Keratinocyte (primary cell): Measurements from ENCODE around the gene SIGLEC14. TPM values are rescaled to one million over a fixed set of nuclear protein-coding genes. Genes with fewer than 3 reads are reported as not detected.

Experiments used
- DNase-seq: peaks from one replicate; pipeline ENCODE4 v3.0.0-alpha.2; 2011; ENCODE audit warnings: low read depth, missing footprints, low spot score
- FAIRE-seq: peaks from 2 replicates; lab custom pipeline; 2011; peaks lifted over from hg19 to GRCh38; lab: Jason Lieb, UNC
- H2AFZ ChIP-seq: 2 replicates; pipeline ENCODE4 v1.6.0; 2012; ENCODE audit warnings: low read length, control low read depth, inconsistent platforms; ENCODE audit not compliant: control insufficient read depth
- H3K27ac ChIP-seq: 2 replicates; pipeline ENCODE4 v1.5.1; 2011; ENCODE audit warnings: low read length; ENCODE audit not compliant: control insufficient read depth, insufficient read depth
- H3K27me3 ChIP-seq: 3 replicates; pipeline ENCODE4 v1.6.0; 2011; ENCODE audit warnings: low read length; ENCODE audit not compliant: control insufficient read depth, insufficient read depth; ENCODE audit errors: extremely low read depth
- H3K36me3 ChIP-seq, 2 experiments: 2 replicates in 1 of 2; 3 replicates in 1 of 2; pipeline ENCODE4 v1.5.1; 2011; ENCODE audit warnings: low read length in 2 of 2, mild to moderate bottlenecking in 1 of 2; ENCODE audit not compliant: control insufficient read depth in 2 of 2, insufficient read depth in 2 of 2; ENCODE audit errors: extremely low read depth in 1 of 2
- H3K4me1 ChIP-seq: 3 replicates; pipeline ENCODE4 v1.5.1; 2011; ENCODE audit warnings: low read length; ENCODE audit not compliant: control insufficient read depth, insufficient read depth; ENCODE audit errors: extremely low read depth
- H3K4me2 ChIP-seq: 3 replicates; pipeline ENCODE4 v1.6.0; 2011; ENCODE audit warnings: low read depth, low read length; ENCODE audit not compliant: control insufficient read depth, insufficient read depth; ENCODE audit errors: extremely low read depth
- H3K4me3 ChIP-seq, 3 experiments: fragments of 200-600 bp in 1 of 3; sonication (generic) in 1 of 3; 2 replicates in 2 of 3; 3 replicates in 1 of 3; pipeline ENCODE4 v1.5.1; 2011 to 2016; ENCODE audit warnings: low read length in 3 of 3, mild to moderate bottlenecking in 3 of 3, control low read depth in 2 of 3, inconsistent platforms in 1 of 3, low read depth in 1 of 3, mixed read lengths in 1 of 3, mixed run types in 1 of 3, moderate library complexity in 1 of 3; ENCODE audit not compliant: control insufficient read depth in 2 of 3, insufficient read depth in 2 of 3; ENCODE audit errors: extremely low read depth in 1 of 3
- H3K79me2 ChIP-seq: 2 replicates; pipeline ENCODE4 v1.6.0; 2012; ENCODE audit warnings: low read length; ENCODE audit not compliant: control insufficient read depth, insufficient read depth
- H3K9ac ChIP-seq: 3 replicates; pipeline ENCODE4 v1.6.0; 2011; ENCODE audit warnings: low read length; ENCODE audit not compliant: control insufficient read depth, insufficient read depth; ENCODE audit errors: extremely low read depth
- H3K9me1 ChIP-seq: 3 replicates; pipeline ENCODE4 v1.6.0; 2011; ENCODE audit warnings: low read length; ENCODE audit not compliant: control insufficient read depth, insufficient read depth; ENCODE audit errors: extremely low read depth
- H3K9me3 ChIP-seq: 2 replicates; pipeline ENCODE4 v1.5.1; 2012; ENCODE audit warnings: low read depth, low read length; ENCODE audit not compliant: control insufficient read depth
- H4K20me1 ChIP-seq: 3 replicates; pipeline ENCODE4 v1.6.0; 2011; ENCODE audit warnings: low read length; ENCODE audit not compliant: control insufficient read depth, insufficient read depth; ENCODE audit errors: extremely low read depth
- CTCF ChIP-seq, 3 experiments: IDR thresholded peaks in 1 of 3; conservative IDR thresholded peaks in 1 of 3; optimal IDR thresholded peaks in 1 of 3; 2 replicates in 2 of 3; 3 replicates in 1 of 3; pipeline versions ENCODE3 to v1.5.1; 2011; ENCODE audit warnings: low read length in 3 of 3, mild to moderate bottlenecking in 3 of 3, moderate library complexity in 2 of 3, control low read depth in 1 of 3, inconsistent platforms in 1 of 3; ENCODE audit not compliant: insufficient read depth in 2 of 3; ENCODE audit errors: extremely low read depth in 1 of 3
- EZH2 ChIP-seq: IDR thresholded peaks from one replicate; pipeline ENCODE4 v1.6.1; 2012; ENCODE audit warnings: inconsistent platforms, mild to moderate bottlenecking, low read length, moderate library complexity
- dilution Hi-C: fragments of 300-500 bp; cut with MboI; formaldehyde crosslinking; loops from one replicate; pipeline ENCODE4 v1.7.0; 2020; ENCODE audit warnings: low sequenced_read_pairs; ENCODE audit not compliant: extremely low pct_ligation_motif_present
- polyA plus RNA-seq, 5 experiments: library from polyadenylated mRNA; depleted of rRNA in 3 of 5; stranded (reverse) in 3 of 5; stranded (forward) in 1 of 5; unstranded in 1 of 5; fragments of >200 nt; gene quantifications; 1 replicate in 1 of 5; 2 replicates in 3 of 5; 3 replicates in 1 of 5; pipeline versions ENCODE4 v1.2.1 to v1.2.3, GENCODE V29; 2011 to 2012; ENCODE audit warnings: missing spikeins in 2 of 5, low read depth in 1 of 5, low replicate concordance in 1 of 5
- small RNA-seq, 3 experiments: library from RNA; depleted of rRNA; stranded (forward); fragments of <200 nt; gene quantifications; one replicate each; pipeline ENCODE3, GENCODE V24; 2012; ENCODE audit warnings: low read depth in 3 of 3, low replicate concordance in 1 of 3; ENCODE audit not compliant: insufficient read length in 3 of 3

The SIGLEC14 gene
- polyA plus RNA-seq, 1 donor (not counting 4 experiments of a cell fraction or from before 2014, with no cell fraction given) = not detected

GRCh38 chr19:51593138-51593890 lies 53.3 kb downstream of the SIGLEC14 start:
- Histone ChIP-seq H3K9me1 (no peaks in the 10 kb centered on the region), H2AFZ (peak overlapping the region; percentile 97), H4K20me1 (no peaks in the 10 kb centered on the region), H3K27me3 (no peaks in the 10 kb centered on the region), H3K4me2 (peak overlapping the region; percentile 75), H3K79me2 (no peaks in the 10 kb centered on the region), H3K27ac (no peak overlapping the region), H3K4me1 (peaks cover 10% of the 10 kb centered on the region), H3K9ac (peak overlapping the region; percentile 71), H3K36me3 (no peaks in the 10 kb centered on the region), H3K9me3 (no peaks in the 10 kb centered on the region), H3K4me3 (peak overlapping the region; percentile 51 to 83 (median 70))
- TF ChIP-seq CTCF (optimal IDR thresholded peaks at IDR 0.05 in 1 of 3, IDR thresholded peaks at IDR 0.05 in 1 of 3, conservative IDR thresholded peaks at IDR 0.05 in 1 of 3; ENCODE audit: extremely low read depth in 1 of 3, insufficient read depth in 2 of 3, low read length in 3 of 3) (no peak), EZH2 (no peak)
- DNase-seq (no peak), FAIRE-seq (no peak)
- dilution Hi-C loops = no loop called here

Small RNA genes within 50 kb of the gene (small RNA-seq; reads per million reads assigned to genes)
- gene AC018755.2 = 0 reads per million in 3 experiments
- 0 reads per million in 3 experiments for gene MIR125A
- 0 to 0.33 (median 0) reads per million in 3 experiments for gene MIR99B
- 0 reads per million in 3 experiments for gene MIRLET7E

Other genes starting within 250 kb of the SIGLEC14 start
- gene SIGLEC10, start 229.2 kb downstream of the SIGLEC14 start, polyA plus RNA-seq = not detected in 3 replicates
- not detected in 3 replicates for gene SIGLEC8, start 188.4 kb downstream of the SIGLEC14 start, polyA plus RNA-seq
- not detected in 3 replicates for gene CEACAM18, start 168.3 kb downstream of the SIGLEC14 start, polyA plus RNA-seq
- gene SIGLEC12, start 145.0 kb downstream of the SIGLEC14 start, polyA plus RNA-seq = not detected in 3 replicates
- not detected in 3 replicates for gene SIGLEC6, start 115.2 kb downstream of the SIGLEC14 start, polyA plus RNA-seq
- 2.3 to 3.8 TPM (median 3.2 TPM) in 3 replicates for gene ZNF175, start 75.5 kb downstream of the SIGLEC14 start, polyA plus RNA-seq
- not detected in 3 replicates for gene SIGLEC5, start 16.4 kb downstream of the SIGLEC14 start, polyA plus RNA-seq
- 3.9 to 9.4 TPM (median 4.3 TPM) in 3 replicates for gene SPACA6, start 46.5 kb upstream of the SIGLEC14 start, polyA plus RNA-seq
- 0.33 to 5.0 TPM (median 0.56 TPM) in 3 replicates for gene HAS1, start 77.2 kb upstream of the SIGLEC14 start, polyA plus RNA-seq
- 2.4 to 7.7 TPM (median 3.0 TPM) in 3 replicates for gene FPR1, start 105.1 kb upstream of the SIGLEC14 start, polyA plus RNA-seq
- 0.03 to 0.06 TPM (median 0.05 TPM) in 3 replicates for gene FPR2, start 114.4 kb upstream of the SIGLEC14 start, polyA plus RNA-seq
- not detected in 3 replicates for gene FPR3, start 148.3 kb upstream of the SIGLEC14 start, polyA plus RNA-seq
- 6.6 to 12.8 TPM (median 10.4 TPM) in 3 replicates for gene ZNF577, start 241.1 kb upstream of the SIGLEC14 start, polyA plus RNA-seq